Glutamatergic neuron (in vitro differentiated cells): Measurements from ENCODE around the gene CDKL4. TPM values are rescaled to one million over a fixed set of nuclear protein-coding genes. Genes with fewer than 3 reads are reported as not detected.

Experiments used
- DNase-seq: peaks from one replicate; pipeline ENCODE4 v3.0.0; 2022
- H3K27ac Mint-ChIP-seq: one replicate; pipeline ENCODE4 v1.8.0; 2020; ENCODE audit warnings: mild to moderate bottlenecking, mixed read lengths, inconsistent platforms; ENCODE audit not compliant: unreplicated experiment
- H3K27me3 Mint-ChIP-seq: one replicate; pipeline ENCODE4 v1.8.0; 2020; ENCODE audit warnings: mild to moderate bottlenecking, moderate library complexity, mixed read lengths, inconsistent platforms; ENCODE audit not compliant: unreplicated experiment
- H3K36me3 Mint-ChIP-seq: one replicate; pipeline ENCODE4 v1.8.0; 2020; ENCODE audit warnings: mild to moderate bottlenecking, mixed read lengths, inconsistent platforms; ENCODE audit not compliant: unreplicated experiment
- H3K4me1 Mint-ChIP-seq: one replicate; pipeline ENCODE4 v1.8.0; 2020; ENCODE audit warnings: mild to moderate bottlenecking, low read depth, mixed read lengths, inconsistent platforms; ENCODE audit not compliant: unreplicated experiment
- H3K4me3 Mint-ChIP-seq: one replicate; pipeline ENCODE4 v1.8.0; 2020; ENCODE audit warnings: mild to moderate bottlenecking, mixed read lengths, inconsistent platforms; ENCODE audit not compliant: unreplicated experiment
- H3K9me3 Mint-ChIP-seq: one replicate; pipeline ENCODE4 v1.8.0; 2020; ENCODE audit warnings: mild to moderate bottlenecking, moderate library complexity, mixed read lengths, inconsistent platforms; ENCODE audit not compliant: unreplicated experiment
- total RNA-seq: library from RNA; stranded (reverse); fragmentation: NEBNext Ultra II Directional; extraction: Animal tissue kit (Norgen Biotek cat#: 25700); gene quantifications from one replicate; pipeline ENCODE4 v1.2.1, GENCODE V29; 2021; ENCODE audit not compliant: unreplicated experiment
- TF ChIP-seq, protein P1 (sequence below): fragments of 200-600 bp; sonication (generic); IDR thresholded peaks from one replicate; pipeline ENCODE4 v1.5.0; 2021; ENCODE audit not compliant: partially characterized antibody, unreplicated experiment

CDKL4 gene
- total RNA-seq, 1 donor from 2014 or later = not detected

DNA sequence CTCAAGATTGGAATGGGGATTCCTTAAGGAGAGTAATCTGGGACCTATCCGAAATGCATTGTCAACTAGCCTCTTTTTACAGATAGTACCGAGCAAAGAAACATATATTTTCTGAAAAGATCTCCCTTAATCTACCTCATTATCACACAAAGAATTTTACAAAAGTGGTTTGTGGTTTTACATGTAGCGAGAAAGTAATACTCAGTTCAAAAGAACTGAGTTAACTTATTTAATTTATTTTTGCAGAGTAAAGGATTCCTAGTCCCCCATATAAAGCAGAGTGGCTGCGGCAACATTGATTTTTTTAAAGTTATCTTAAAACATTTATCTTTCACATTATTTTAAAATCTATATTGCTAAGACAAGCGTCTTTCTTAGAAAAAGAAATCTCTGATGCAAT is 107.0 kb downstream of the CDKL4 start:
- Mint-ChIP-seq H3K9me3 (no peaks in the 10 kb centered on the region), H3K27me3 (no peaks in the 10 kb centered on the region), H3K4me1 (no peaks in the 10 kb centered on the region), H3K36me3 (no peaks in the 10 kb centered on the region), H3K27ac (no peak overlapping the region), H3K4me3 (no peak overlapping the region)
- DNase-seq = no peak
- TF ChIP-seq, protein P1, sequence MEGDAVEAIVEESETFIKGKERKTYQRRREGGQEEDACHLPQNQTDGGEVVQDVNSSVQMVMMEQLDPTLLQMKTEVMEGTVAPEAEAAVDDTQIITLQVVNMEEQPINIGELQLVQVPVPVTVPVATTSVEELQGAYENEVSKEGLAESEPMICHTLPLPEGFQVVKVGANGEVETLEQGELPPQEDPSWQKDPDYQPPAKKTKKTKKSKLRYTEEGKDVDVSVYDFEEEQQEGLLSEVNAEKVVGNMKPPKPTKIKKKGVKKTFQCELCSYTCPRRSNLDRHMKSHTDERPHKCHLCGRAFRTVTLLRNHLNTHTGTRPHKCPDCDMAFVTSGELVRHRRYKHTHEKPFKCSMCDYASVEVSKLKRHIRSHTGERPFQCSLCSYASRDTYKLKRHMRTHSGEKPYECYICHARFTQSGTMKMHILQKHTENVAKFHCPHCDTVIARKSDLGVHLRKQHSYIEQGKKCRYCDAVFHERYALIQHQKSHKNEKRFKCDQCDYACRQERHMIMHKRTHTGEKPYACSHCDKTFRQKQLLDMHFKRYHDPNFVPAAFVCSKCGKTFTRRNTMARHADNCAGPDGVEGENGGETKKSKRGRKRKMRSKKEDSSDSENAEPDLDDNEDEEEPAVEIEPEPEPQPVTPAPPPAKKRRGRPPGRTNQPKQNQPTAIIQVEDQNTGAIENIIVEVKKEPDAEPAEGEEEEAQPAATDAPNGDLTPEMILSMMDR = no peak

GRCh38 chr2:39135690-39136259 is 108.0 kb downstream of the CDKL4 start:
- TF ChIP-seq, protein P1 = no peak
- H3K4me3 Mint-ChIP-seq = no peak overlapping the region
- H3K27ac Mint-ChIP-seq = no peak overlapping the region
- H3K36me3 Mint-ChIP-seq = no peaks in the 10 kb centered on the region
- DNase-seq = no peak
- H3K27me3 Mint-ChIP-seq = peaks cover 1% of the 10 kb centered on the region
- H3K4me1 Mint-ChIP-seq = no peaks in the 10 kb centered on the region
- no peaks in the 10 kb centered on the region for H3K9me3 Mint-ChIP-seq

DNA sequence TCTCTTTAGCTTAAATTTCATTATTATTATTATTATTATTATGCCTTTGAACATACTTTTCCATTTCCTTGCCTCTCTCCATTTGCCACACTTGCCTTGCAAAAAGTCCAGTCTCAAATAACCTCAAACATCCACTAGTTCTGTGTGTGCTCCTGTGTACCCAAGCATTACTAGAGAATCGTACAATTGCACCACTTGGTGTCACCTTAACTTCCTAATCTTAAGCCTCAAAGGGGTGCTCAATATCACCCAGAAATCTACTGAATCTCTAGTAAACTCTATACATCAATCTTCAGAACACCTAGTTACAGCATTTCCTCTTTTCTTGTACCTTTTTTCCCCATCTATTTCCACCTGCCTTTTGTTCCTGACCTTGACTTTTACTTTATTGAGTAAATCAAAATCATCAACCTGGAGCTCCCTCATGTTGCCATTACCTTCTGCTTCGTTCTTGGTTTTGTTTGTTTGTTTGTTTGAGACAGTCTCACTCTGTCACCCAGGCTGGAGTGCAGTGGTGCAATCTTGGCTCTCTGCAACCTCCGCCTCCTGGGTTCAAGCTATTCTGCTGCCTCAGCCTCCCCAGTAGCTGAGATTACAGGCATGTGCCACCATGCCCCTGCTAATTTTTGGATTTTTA is 110.4 kb downstream of the CDKL4 start:
- Mint-ChIP-seq H3K9me3 (no peaks in the 10 kb centered on the region), H3K4me3 (no peak overlapping the region)

GRCh38 chr2:39128919-39129391 is 114.8 kb downstream of the CDKL4 start:
- peaks cover 9% of the 10 kb centered on the region for H3K9me3 Mint-ChIP-seq

More for the DNA sequence above, 110.4 kb downstream of the CDKL4 start:
- Mint-ChIP-seq H3K4me1 (no peaks in the 10 kb centered on the region), H3K36me3 (no peaks in the 10 kb centered on the region), H3K27me3 (peaks cover 3% of the 10 kb centered on the region), H3K27ac (no peak overlapping the region)
- DNase-seq = no peak
- TF ChIP-seq, protein P1 = no peak

More at GRCh38 chr2:39128919-39129391, 114.8 kb downstream of the CDKL4 start:
- no peaks in the 10 kb centered on the region for H3K36me3 Mint-ChIP-seq
- no peak for DNase-seq
- H3K4me3 Mint-ChIP-seq = no peak overlapping the region
- peaks cover 6% of the 10 kb centered on the region for H3K27me3 Mint-ChIP-seq
- peaks cover 7% of the 10 kb centered on the region for H3K4me1 Mint-ChIP-seq
- no peak overlapping the region for H3K27ac Mint-ChIP-seq
- TF ChIP-seq, protein P1 = no peak
